Endothelial cell of umbilical vein (primary cell): Measurements from ENCODE around the gene KCNJ6. TPM values are rescaled to one million over a fixed set of nuclear protein-coding genes. Genes with fewer than 3 reads are reported as not detected.

ENCODE experiments used
- BruUV-seq: library from RNA; stranded (reverse); fragments of 400-500 nt; replicated peaks from 2 replicates; lab custom pipeline; 2021; lab: Mats Ljungman, UMichigan
- CTCF ChIA-PET: fragments of 300-600, 350-600 bp; sonication (Branson Sonifier 250); formaldehyde crosslinking; loops from one replicate; lab custom pipeline; 2021; ENCODE audit warnings: antibody characterized with exemption, inconsistent platforms; lab: Charles Lee
- POLR2A ChIA-PET: fragments of 300-600, 350-600 bp; sonication (Branson Sonifier 250); formaldehyde crosslinking; loops from one replicate; lab custom pipeline; 2021; ENCODE audit warnings: antibody characterized with exemption, inconsistent platforms; lab: Charles Lee
- DNase-seq: peaks from one replicate; pipeline ENCODE4 v3.0.0-alpha.2; 2011; ENCODE audit warnings: low read depth, low spot score
- FAIRE-seq: peaks from 2 replicates; lab custom pipeline; 2011; peaks lifted over from hg19 to GRCh38; lab: Jason Lieb, UNC
- H2AFZ ChIP-seq: 2 replicates; pipeline ENCODE4 v1.6.0; 2012; ENCODE audit warnings: low read depth, low read length, control low read depth, inconsistent platforms
- H3K27ac ChIP-seq: 2 replicates; pipeline ENCODE4 v1.5.1; 2011; ENCODE audit warnings: low read depth, mild to moderate bottlenecking, control low read depth, low read length, moderate library complexity; ENCODE audit not compliant: insufficient read depth
- H3K27me3 ChIP-seq, 2 experiments: 2 replicates each; pipeline versions ENCODE4 v1.6.0 to v1.6.1; 2011; ENCODE audit warnings: low read length in 2 of 2, mixed read lengths in 1 of 2; ENCODE audit not compliant: control insufficient read depth in 2 of 2, insufficient read depth in 2 of 2
- H3K36me3 ChIP-seq, 2 experiments: 2 replicates in 1 of 2; 3 replicates in 1 of 2; pipeline ENCODE4 v1.5.1; 2011; ENCODE audit warnings: low read length in 2 of 2, mild to moderate bottlenecking in 1 of 2, moderate library complexity in 1 of 2; ENCODE audit not compliant: control insufficient read depth in 2 of 2, insufficient read depth in 2 of 2; ENCODE audit errors: extremely low read depth in 1 of 2
- H3K4me1 ChIP-seq: 3 replicates; pipeline ENCODE4 v1.5.1; 2011; ENCODE audit warnings: mild to moderate bottlenecking, low read length; ENCODE audit not compliant: control insufficient read depth, insufficient read depth; ENCODE audit errors: extremely low read depth
- H3K4me2 ChIP-seq: 2 replicates; pipeline ENCODE4 v1.6.1; 2011; ENCODE audit warnings: low read length, control low read depth, mixed read lengths; ENCODE audit not compliant: insufficient read depth
- H3K4me3 ChIP-seq, 3 experiments: fragments of 200-600 bp in 1 of 3; sonication (generic), shearing (Covaris generic) in 1 of 3; replicated peaks in 1 of 3; 2 replicates each; pipeline ENCODE4 v1.5.1; 2011 to 2016; ENCODE audit warnings: control low read depth in 3 of 3, low read length in 3 of 3, mild to moderate bottlenecking in 2 of 3, inconsistent platforms in 1 of 3, low read depth in 1 of 3, moderate library complexity in 1 of 3; ENCODE audit not compliant: insufficient read depth in 1 of 3
- H3K79me2 ChIP-seq: 2 replicates; pipeline ENCODE4 v1.6.0; 2012; ENCODE audit warnings: low read length, inconsistent platforms; ENCODE audit not compliant: control insufficient read depth, insufficient read depth
- H3K9ac ChIP-seq: replicated peaks from 2 replicates; pipeline ENCODE3; 2011; ENCODE audit warnings: low read length, control low read depth; ENCODE audit not compliant: insufficient read depth; ENCODE audit errors: extremely low read depth
- H3K9me1 ChIP-seq: replicated peaks from 3 replicates; pipeline ENCODE4 v1.6.0; 2011; ENCODE audit warnings: mild to moderate bottlenecking, low read length; ENCODE audit not compliant: control insufficient read depth, insufficient read depth; ENCODE audit errors: extremely low read depth
- H3K9me3 ChIP-seq: replicated peaks from 2 replicates; pipeline ENCODE4 v1.5.1; 2012; ENCODE audit warnings: low read length, inconsistent platforms; ENCODE audit not compliant: control insufficient read depth, insufficient read depth
- H4K20me1 ChIP-seq: replicated peaks from 2 replicates; pipeline ENCODE3; 2011; ENCODE audit warnings: mild to moderate bottlenecking, low read length; ENCODE audit not compliant: control insufficient read depth, insufficient read depth; ENCODE audit errors: extremely low read depth
- EZH2 ChIP-seq: IDR thresholded peaks from 2 replicates; pipeline ENCODE4 v1.6.1; 2012; ENCODE audit warnings: borderline replicate concordance, low read depth, mild to moderate bottlenecking, moderate library complexity, low read length, inconsistent platforms; ENCODE audit not compliant: severe bottlenecking
- FOS ChIP-seq: IDR thresholded peaks from 2 replicates; pipeline ENCODE4 v1.6.1; 2011; ENCODE audit warnings: mild to moderate bottlenecking, low read length, moderate library complexity, borderline replicate concordance; ENCODE audit not compliant: insufficient read depth
- GATA2 ChIP-seq: IDR thresholded peaks from 2 replicates; pipeline ENCODE4 v1.7.0; 2011; ENCODE audit warnings: low read depth, mild to moderate bottlenecking, moderate library complexity, mixed read lengths, low read length; ENCODE audit not compliant: insufficient read length, insufficient read depth
- JUN ChIP-seq: IDR thresholded peaks from 2 replicates; pipeline ENCODE4 v1.6.1; 2011; ENCODE audit warnings: borderline replicate concordance, low read depth; ENCODE audit not compliant: insufficient read length, insufficient read depth
- MYC ChIP-seq: IDR thresholded peaks from one replicate; pipeline ENCODE4 v1.6.1; 2011; ENCODE audit warnings: mild to moderate bottlenecking, low read depth, low read length
- POLR2A ChIP-seq: IDR thresholded peaks from 2 replicates; pipeline ENCODE4 v1.6.1; 2012; ENCODE audit warnings: low read depth, mild to moderate bottlenecking, control low read depth, low read length
- POLR2AphosphoS5 ChIP-seq: IDR thresholded peaks from 2 replicates; pipeline ENCODE4 v1.6.1; 2012; ENCODE audit warnings: low read depth, mild to moderate bottlenecking, control low read depth, low read length, moderate library complexity; ENCODE audit not compliant: insufficient read depth
- dilution Hi-C: fragments of 300-500 bp; cut with MboI; formaldehyde crosslinking; loops from one replicate; pipeline ENCODE4 v1.15.0; 2019; ENCODE audit warnings: low sequenced_read_pairs; ENCODE audit not compliant: extremely low pct_ligation_motif_present
- intact Hi-C: fragments of 100-400 bp; cut with micrococcal nuclease; formaldehyde crosslinking; loops from one replicate; pipeline ENCODE4 v1.10.0; 2022
- polyA plus RNA-seq, 4 experiments: library from polyadenylated mRNA; depleted of rRNA in 3 of 4; stranded (reverse) in 3 of 4; unstranded in 1 of 4; fragments of >200 nt; gene quantifications; 2 replicates each; pipeline versions ENCODE4 v1.2.1 to v1.2.3, GENCODE V29; 2011 to 2012; ENCODE audit warnings: missing spikeins in 1 of 4
- total RNA-seq: library from RNA; stranded (reverse); gene quantifications from 2 replicates; pipeline ENCODE4 v1.2.3, GENCODE V29; 2021
- TF ChIP-seq, protein P1 (sequence below): IDR thresholded peaks from 2 replicates; pipeline ENCODE4 v1.6.1; 2011; ENCODE audit not compliant: insufficient read depth, insufficient read length
- TF ChIP-seq, protein P2 (sequence below), 2 donors: IDR thresholded peaks; 1 replicate in 1 of 2; 2 replicates in 1 of 2; pipeline ENCODE4 v1.5.1; 2011; ENCODE audit warnings: low read length in 2 of 2, mild to moderate bottlenecking in 2 of 2, moderate library complexity in 2 of 2, control low read depth in 1 of 2, inconsistent platforms in 1 of 2, low read depth in 1 of 2; ENCODE audit not compliant: insufficient read depth in 1 of 2; ENCODE audit errors: extremely low read depth in 1 of 2

KCNJ6 gene
- total and polyA plus RNA-seq, 2 donors (not counting 3 experiments of a cell fraction or from before 2014, with no cell fraction given), result not detected

DNA sequence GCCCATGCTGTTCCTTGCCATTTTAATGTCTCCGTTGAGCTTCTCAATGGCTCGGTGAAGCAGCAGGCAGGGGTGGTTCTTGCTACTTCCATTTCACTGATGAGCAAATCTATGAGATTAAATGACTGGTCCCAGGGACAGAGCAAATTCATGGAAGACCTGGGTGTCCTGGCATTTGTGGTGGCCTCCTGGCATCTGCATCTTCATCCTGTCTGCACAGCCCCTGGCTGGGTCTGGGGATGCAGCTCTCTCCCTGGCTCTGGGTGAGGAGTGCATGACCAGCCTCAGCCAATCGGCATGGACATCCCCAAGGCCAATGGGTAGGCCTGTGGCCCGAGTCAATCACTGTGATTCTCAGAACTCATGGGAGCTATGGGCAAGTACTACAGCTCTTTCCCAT, 261.7 kb downstream of the KCNJ6 start:
- intact Hi-C loops (no loop called here), dilution Hi-C loops (no loop called here)
- TF ChIP-seq POLR2AphosphoS5 (no peak), FOS (no peak), MYC (no peak), GATA2 (no peak), POLR2A (no peak), JUN (no peak), EZH2 (no peak)
- TF ChIP-seq, protein P1, sequence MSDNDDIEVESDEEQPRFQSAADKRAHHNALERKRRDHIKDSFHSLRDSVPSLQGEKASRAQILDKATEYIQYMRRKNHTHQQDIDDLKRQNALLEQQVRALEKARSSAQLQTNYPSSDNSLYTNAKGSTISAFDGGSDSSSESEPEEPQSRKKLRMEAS, result no peak
- TF ChIP-seq, protein P2, sequence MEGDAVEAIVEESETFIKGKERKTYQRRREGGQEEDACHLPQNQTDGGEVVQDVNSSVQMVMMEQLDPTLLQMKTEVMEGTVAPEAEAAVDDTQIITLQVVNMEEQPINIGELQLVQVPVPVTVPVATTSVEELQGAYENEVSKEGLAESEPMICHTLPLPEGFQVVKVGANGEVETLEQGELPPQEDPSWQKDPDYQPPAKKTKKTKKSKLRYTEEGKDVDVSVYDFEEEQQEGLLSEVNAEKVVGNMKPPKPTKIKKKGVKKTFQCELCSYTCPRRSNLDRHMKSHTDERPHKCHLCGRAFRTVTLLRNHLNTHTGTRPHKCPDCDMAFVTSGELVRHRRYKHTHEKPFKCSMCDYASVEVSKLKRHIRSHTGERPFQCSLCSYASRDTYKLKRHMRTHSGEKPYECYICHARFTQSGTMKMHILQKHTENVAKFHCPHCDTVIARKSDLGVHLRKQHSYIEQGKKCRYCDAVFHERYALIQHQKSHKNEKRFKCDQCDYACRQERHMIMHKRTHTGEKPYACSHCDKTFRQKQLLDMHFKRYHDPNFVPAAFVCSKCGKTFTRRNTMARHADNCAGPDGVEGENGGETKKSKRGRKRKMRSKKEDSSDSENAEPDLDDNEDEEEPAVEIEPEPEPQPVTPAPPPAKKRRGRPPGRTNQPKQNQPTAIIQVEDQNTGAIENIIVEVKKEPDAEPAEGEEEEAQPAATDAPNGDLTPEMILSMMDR (IDR thresholded peaks at IDR 0.05; ENCODE audit: extremely low read depth in 1 of 2, insufficient read depth in 1 of 2, low read depth in 1 of 2, low read length in 2 of 2), result no peak
- POLR2A ChIA-PET, result no interaction called here
- CTCF ChIA-PET, result no interaction called here
- H3K4me1 ChIP-seq, result peaks cover 23% of the 10 kb centered on the region
- H3K9me3 ChIP-seq, result no peaks in the 10 kb centered on the region
- no TSS peak for BruUV-seq
- H4K20me1 ChIP-seq, result no peaks in the 10 kb centered on the region
- H2AFZ ChIP-seq, result no peak overlapping the region
- H3K36me3 ChIP-seq, result no peaks in the 10 kb centered on the region
- H3K27me3 ChIP-seq, result no peaks in the 10 kb centered on the region
- no peak overlapping the region for H3K27ac ChIP-seq
- no peak overlapping the region for H3K4me2 ChIP-seq
- no peaks in the 10 kb centered on the region for H3K79me2 ChIP-seq
- no peaks in the 10 kb centered on the region for H3K9me1 ChIP-seq
- no peak for FAIRE-seq
- no peak overlapping the region for H3K9ac ChIP-seq
- H3K4me3 ChIP-seq, result no peak overlapping the region
- no peak for DNase-seq
